Naive thymus-derived CD8-positive, alpha-beta T cell (primary cell): ENCODE measurements around the gene TTLL11. TPM values are rescaled to one million over a fixed set of nuclear protein-coding genes. Genes with fewer than 3 reads are reported as not detected.
"Not testable (repeated sequence)": the region's sequence is repeated elsewhere in the genome, so short reads cannot be mapped to it uniquely, and the experiment has no call there.

ENCODE experiments used
- ATAC-seq, 2 donors: fragments of 150-1000 bp; cut with Tn5 transposase in 1 of 2; sonication (Bioruptor Pico), chemical (Tn5 transposase) in 1 of 2; 1 replicate in 1 of 2; 2 replicates in 1 of 2; pipeline ENCODE4 v1.10.0; 2021; ENCODE audit warnings: mild to moderate bottlenecking in 2 of 2, moderate library complexity in 2 of 2
- POLR2A ChIA-PET: fragments of 350-600 bp; sonication (Branson Sonifier 250); formaldehyde crosslinking; loops from one replicate; lab custom pipeline; 2021; ENCODE audit warnings: antibody characterized with exemption; lab: Charles Lee
- DNase-seq, 10 donors: peaks; one replicate each; pipeline versions ENCODE4 v3.0.0 to v3.0.0-alpha.2; 2020 to 2022
- H3K27ac Mint-ChIP-seq, 10 donors: one replicate each; pipeline ENCODE4 v1.8.0; 2020 to 2022; ENCODE audit warnings: mild to moderate bottlenecking in 10 of 10, mixed read lengths in 10 of 10, moderate library complexity in 4 of 10, inconsistent platforms in 1 of 10
- H3K27me3 Mint-ChIP-seq, 5 donors: one replicate each; pipeline ENCODE4 v1.8.0; 2021 to 2022; ENCODE audit warnings: mixed read lengths in 5 of 5
- H3K36me3 Mint-ChIP-seq, 3 donors: one replicate each; pipeline ENCODE4 v1.8.0; 2020 to 2022; ENCODE audit warnings: mixed read lengths in 3 of 3, mild to moderate bottlenecking in 2 of 3, inconsistent platforms in 1 of 3
- H3K4me1 Mint-ChIP-seq, 4 donors: one replicate each; pipeline ENCODE4 v1.8.0; 2021 to 2022; ENCODE audit warnings: mixed read lengths in 4 of 4
- H3K4me3 Mint-ChIP-seq, 10 donors: one replicate each; pipeline ENCODE4 v1.8.0; 2020 to 2022; ENCODE audit warnings: mild to moderate bottlenecking in 10 of 10, mixed read lengths in 10 of 10, moderate library complexity in 6 of 10, inconsistent platforms in 1 of 10
- H3K9me3 Mint-ChIP-seq, 9 donors: one replicate each; pipeline ENCODE4 v1.8.0; 2020 to 2022; ENCODE audit warnings: mixed read lengths in 9 of 9, mild to moderate bottlenecking in 3 of 9, inconsistent platforms in 1 of 9, moderate library complexity in 1 of 9
- polyA plus RNA-seq, 3 donors: library from polyadenylated mRNA; unstranded; fragments of 300-500 nt; fragmentation: Illumina TruSeq; gene quantifications; one replicate each; pipeline ENCODE4 v1.2.3, GENCODE V29; 2021
- total RNA-seq, 8 experiments: library from RNA in 2 of 8; stranded (reverse) in 2 of 8; gene quantifications; one replicate each; pipeline ENCODE4 v1.2.3 and lab custom pipeline; 2021 to 2026

The TTLL11 gene
- total and polyA plus RNA-seq, 5 experiments from 2014 or later, result 2.6 to 6.9 (median 3.8) TPM

DNA sequence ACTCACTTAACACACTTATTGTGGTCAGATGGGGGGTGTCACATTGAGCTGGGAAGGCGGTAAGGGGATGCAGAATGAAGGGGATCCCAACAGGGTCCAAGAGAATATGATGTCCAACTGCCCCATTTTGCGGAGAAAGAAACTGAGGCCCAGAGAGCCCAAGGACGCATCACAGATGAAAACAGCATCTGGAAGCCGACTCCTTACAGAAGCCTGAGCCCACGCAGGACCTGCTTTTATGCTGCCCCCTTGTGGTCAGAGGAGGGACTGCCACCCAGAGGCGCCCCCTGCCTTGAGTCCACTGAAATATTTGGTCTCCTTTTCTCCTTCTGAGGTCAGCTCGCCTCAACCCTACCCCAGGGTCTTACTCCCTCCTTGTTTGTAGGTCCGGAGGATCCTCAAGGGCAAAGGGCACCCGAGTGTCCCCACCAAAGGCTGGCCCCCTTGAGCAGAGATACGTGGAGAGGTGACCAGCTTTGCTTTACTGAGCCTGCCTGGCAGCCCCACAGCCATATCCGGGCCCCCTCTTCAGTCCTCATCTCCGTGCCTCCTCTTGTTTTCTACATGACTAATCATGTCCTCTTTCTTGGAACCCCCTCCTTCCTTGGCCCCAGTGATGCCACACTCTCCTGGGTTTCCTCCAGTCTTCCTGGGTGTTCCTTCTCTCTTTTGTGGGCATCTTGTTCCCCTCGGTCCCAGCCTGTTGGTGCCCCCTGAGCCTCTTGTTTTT, 30.0 kb upstream of the TTLL11 start:
- Mint-ChIP-seq H3K27me3 (peaks cover 10 to 32% (median 22%) of the 10 kb centered on the region in 5 donors), H3K9me3 (no peaks in the 10 kb centered on the region), H3K27ac (no peak overlapping the region), H3K4me3 (no peak overlapping the region), H3K4me1 (peaks cover 9 to 33% (median 24%) of the 10 kb centered on the region in 4 donors), H3K36me3 (no peaks in the 10 kb centered on the region)
- ATAC-seq, result peak; percentile 52 to 63
- peak; percentile 47 to 83 (median 65) for DNase-seq
- POLR2A ChIA-PET, result interaction anchor here (0.6 kb wide), 1 partner anchor 228 kb away, joined by 4 read pairs; no protein-coding TSS in a partner anchor

DNA sequence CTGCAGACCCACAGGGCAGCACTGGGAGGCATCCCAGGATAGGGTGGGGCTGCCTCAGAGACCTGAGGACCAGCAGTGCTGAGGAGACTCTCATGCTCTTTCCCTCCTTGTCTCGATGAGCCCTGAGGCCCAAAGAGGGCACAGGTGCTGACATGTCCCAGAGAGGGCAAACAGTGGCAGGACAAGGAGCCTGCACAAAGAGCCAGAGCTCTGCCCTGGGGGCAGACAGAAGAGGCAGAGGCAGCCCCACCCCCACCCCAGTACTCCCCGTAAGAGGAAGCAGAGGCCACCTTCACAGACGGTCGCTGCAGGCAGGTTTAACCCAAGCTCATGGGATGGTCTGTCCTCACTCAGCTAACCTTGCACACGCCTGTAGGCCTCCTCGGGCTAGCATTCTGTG, 29.4 kb upstream of the TTLL11 start:
- ATAC-seq (no peak), DNase-seq (peak in 1 of 10 donors; percentile 55)
- Mint-ChIP-seq H3K27me3 (peaks cover 10 to 30% (median 22%) of the 10 kb centered on the region in 5 donors), H3K27ac (no peak overlapping the region), H3K4me3 (no peak overlapping the region), H3K36me3 (no peaks in the 10 kb centered on the region), H3K4me1 (peaks cover 9 to 28% (median 20%) of the 10 kb centered on the region in 4 donors), H3K9me3 (no peaks in the 10 kb centered on the region)
- POLR2A ChIA-PET, result interaction anchor here (0.6 kb wide), 1 partner anchor 229 kb away, joined by 4 read pairs; no protein-coding TSS in a partner anchor

DNA sequence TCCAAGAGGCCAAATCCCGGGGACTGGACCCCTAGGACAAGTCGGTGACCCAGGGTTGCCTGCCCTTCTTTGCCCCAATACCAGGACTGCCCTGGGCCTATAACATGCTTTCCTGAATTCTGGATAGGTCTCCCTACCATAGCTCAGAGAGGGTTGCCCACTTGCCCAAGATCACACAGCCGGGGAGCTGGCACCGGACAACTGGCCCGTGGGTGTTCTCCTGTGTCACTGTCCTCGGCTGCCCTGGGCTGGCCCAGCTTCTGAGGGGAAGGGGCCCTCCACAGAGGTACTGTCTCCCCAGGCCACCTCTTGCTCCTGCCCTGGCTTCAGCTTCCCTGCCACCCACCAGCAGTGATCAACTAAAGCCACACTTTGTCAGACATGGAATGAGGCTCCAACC, 28.8 kb upstream of the TTLL11 start:
- no peaks in the 10 kb centered on the region for H3K9me3 Mint-ChIP-seq
- DNase-seq (peak in 1 of 10 donors; percentile 59), ATAC-seq (no peak)
- no peaks in the 10 kb centered on the region for H3K36me3 Mint-ChIP-seq
- peaks cover 9 to 24% (median 17%) of the 10 kb centered on the region in 4 donors for H3K4me1 Mint-ChIP-seq
- H3K27ac Mint-ChIP-seq, result no peak overlapping the region
- H3K4me3 Mint-ChIP-seq, result no peak overlapping the region
- H3K27me3 Mint-ChIP-seq, result peaks cover 10 to 30% (median 22%) of the 10 kb centered on the region in 5 donors
- POLR2A ChIA-PET, result interaction anchor here (1.1 kb wide), 1 partner anchor 229 kb away, joined by 3 read pairs; no protein-coding TSS in a partner anchor

DNA sequence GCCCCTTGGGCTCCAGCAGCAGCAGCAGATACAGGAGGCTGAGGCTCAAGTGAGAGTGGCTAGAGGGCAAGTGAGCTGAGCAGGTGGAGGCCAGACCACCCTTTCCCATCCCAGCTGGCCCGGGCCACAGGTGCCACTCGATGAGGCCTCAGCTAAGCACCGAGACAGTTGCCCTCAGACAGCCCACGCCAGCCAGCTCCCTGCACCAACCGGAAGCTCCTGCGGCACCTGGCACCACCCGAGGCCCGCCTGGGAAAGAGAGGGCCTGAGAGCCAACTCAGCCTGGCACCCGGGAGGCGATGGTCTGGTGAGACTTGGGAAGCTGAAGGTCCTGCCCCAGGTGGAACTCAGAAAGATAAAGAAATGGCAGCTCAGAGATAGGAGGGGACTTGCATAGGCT, 28.3 kb upstream of the TTLL11 start:
- peaks cover 6 to 26% (median 20%) of the 10 kb centered on the region in 5 donors for H3K27me3 Mint-ChIP-seq
- no peak for ATAC-seq
- H3K4me1 Mint-ChIP-seq, result peaks cover 7 to 20% (median 14%) of the 10 kb centered on the region in 4 donors
- peak in 1 of 10 donors; percentile 30 for DNase-seq
- H3K36me3 Mint-ChIP-seq, result no peaks in the 10 kb centered on the region
- H3K9me3 Mint-ChIP-seq, result no peaks in the 10 kb centered on the region
- POLR2A ChIA-PET, result interaction anchor here (1.1 kb wide), 1 partner anchor 229 kb away, joined by 3 read pairs; no protein-coding TSS in a partner anchor
- H3K27ac Mint-ChIP-seq, result no peak overlapping the region
- no peak overlapping the region for H3K4me3 Mint-ChIP-seq

DNA sequence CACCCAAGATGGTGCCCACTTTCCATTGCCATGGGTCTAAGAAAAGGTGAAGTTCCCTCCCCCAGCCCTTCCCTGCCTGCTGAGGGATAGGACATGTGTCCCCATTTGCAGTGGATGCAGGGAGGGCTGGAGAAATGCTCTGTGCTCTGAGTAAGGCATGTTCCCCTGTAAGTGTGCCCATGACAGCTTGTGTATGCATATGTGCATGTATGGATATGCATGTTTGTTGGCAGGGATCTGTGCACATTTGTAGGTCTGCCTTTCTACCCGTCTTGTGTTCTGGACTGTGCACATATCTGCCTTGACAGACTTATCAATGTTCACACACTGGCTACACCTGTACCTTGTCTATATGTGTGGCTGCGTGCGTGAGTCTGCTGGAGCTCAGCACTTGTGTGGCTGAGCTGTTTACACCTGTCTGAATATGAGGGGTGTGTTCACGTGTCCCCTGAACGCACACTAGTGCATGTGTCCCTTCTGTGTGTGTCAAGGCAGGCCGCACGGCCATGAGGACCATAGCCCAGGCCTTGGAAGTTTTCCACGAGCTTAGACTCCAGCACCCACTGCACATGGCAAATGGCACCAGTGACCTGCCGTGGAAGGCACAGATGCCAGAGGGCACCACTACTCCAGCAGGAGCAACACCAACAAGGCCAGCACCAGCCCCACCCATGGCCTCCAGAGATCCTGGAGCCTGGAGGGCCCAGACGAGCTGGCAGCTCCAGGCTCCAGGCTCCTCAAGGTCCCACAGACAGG, 27.4 kb upstream of the TTLL11 start:
- Mint-ChIP-seq H3K4me3 (no peak overlapping the region), H3K27me3 (peaks cover 4 to 17% (median 16%) of the 10 kb centered on the region in 5 donors), H3K27ac (no peak overlapping the region), H3K4me1 (peaks cover 4 to 11% (median 8%) of the 10 kb centered on the region in 4 donors), H3K36me3 (no peaks in the 10 kb centered on the region), H3K9me3 (no peaks in the 10 kb centered on the region)
- no peak for ATAC-seq
- POLR2A ChIA-PET, result no interaction called here
- DNase-seq, result peak in 1 of 10 donors; percentile 38

DNA sequence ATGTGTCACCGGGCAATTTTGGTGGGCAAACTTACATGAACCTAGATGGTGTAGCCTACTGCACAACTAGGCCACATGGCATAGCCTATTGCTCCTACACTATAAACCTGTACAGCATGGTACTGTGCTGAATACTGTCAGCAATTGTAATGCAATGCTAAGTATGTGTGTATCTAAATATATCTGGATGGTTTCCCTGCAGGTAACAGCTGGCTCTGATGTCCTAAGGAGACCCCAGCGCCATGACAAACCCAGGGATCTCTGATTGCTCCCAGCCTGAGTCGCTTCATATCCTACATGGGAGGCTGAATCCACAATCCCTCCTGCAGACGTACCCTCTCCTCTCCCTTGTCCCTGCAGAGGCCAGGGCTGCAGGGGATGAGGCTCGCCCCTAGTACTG, 26.6 kb upstream of the TTLL11 start:
- peaks cover 0 to 16% (median 9%) of the 10 kb centered on the region in 5 donors for H3K27me3 Mint-ChIP-seq
- H3K36me3 Mint-ChIP-seq, result no peaks in the 10 kb centered on the region
- POLR2A ChIA-PET, result no interaction called here

DNA sequence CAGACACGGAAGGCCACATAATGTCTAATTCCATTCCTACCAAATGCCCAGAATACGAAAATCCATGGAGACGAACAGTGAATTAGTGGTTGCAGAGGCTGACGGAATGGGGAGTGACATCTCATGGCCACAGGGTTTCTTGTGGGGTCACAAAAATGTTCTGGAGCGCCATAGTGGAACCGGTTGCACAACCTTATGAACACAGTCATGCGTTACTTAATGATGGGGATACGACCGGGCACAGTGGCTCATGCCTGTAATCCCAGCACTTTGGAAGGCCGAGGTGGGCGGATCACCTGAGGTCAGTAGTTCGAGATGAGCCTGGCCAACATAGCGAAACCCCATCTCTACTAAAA, 26.0 kb upstream of the TTLL11 start:
- POLR2A ChIA-PET, result no interaction called here
- peak in 1 of 10 donors; percentile 4 for DNase-seq
- Mint-ChIP-seq H3K27ac (no peak overlapping the region), H3K27me3 (peaks cover 0 to 10% (median 3%) of the 10 kb centered on the region in 5 donors), H3K4me3 (no peak overlapping the region), H3K9me3 (no peaks in the 10 kb centered on the region), H3K36me3 (no peaks in the 10 kb centered on the region), H3K4me1 (peaks cover 0 to 4% (median 2%) of the 10 kb centered on the region in 4 donors)
- ATAC-seq, result no peak

More for the DNA sequence above, 26.6 kb upstream of the TTLL11 start:
- Mint-ChIP-seq H3K4me3 (no peak overlapping the region), H3K9me3 (no peaks in the 10 kb centered on the region), H3K27ac (no peak overlapping the region), H3K4me1 (peaks cover 0 to 4% (median 3%) of the 10 kb centered on the region in 4 donors)
- ATAC-seq, result no peak
- DNase-seq, result peak in 1 of 10 donors; percentile 48

DNA sequence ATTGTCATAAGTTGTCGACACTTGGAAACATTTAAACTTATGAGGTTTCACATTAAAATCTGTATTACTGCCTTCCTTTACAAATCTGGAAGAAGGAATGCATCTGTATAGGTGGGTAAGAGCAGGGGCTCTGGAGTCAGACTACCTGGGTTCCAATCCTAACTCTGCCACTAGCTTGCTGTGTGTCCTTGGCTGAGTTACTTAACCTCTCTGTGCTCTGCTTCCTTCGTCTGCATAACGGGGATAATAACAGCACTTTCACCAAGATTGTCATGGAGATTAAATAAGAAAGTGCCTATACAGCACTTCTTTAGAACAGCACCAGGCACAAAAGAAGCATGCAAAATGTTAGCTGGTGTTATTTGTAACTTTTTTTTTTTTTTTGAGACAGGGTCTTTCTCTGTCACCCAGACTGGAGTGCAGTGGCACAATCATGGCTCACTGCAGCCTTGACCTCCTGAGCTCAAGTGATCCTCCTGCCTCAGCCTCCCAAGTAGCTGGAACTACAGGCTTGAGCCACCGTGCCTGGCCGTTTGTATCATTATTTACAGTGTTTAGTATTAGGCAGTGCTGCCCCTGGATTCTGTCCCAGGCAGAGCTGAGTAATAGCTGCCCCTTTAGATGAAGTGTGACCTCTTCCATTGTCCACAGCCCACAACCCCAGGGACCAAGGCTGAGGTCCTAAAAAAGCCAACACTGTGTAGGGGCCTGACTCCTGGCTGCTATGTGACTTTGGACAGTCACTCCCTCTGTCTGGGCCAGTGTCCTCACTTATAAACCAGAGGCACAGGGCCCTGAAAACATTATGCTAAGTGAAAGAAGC, 25.4 kb upstream of the TTLL11 start:
- DNase-seq (peak in 1 of 10 donors; percentile 15), ATAC-seq (no peak)
- Mint-ChIP-seq H3K36me3 (no peaks in the 10 kb centered on the region), H3K27me3 (peaks cover 0 to 10% (median 3%) of the 10 kb centered on the region in 5 donors), H3K9me3 (no peaks in the 10 kb centered on the region), H3K4me3 (no peak overlapping the region), H3K4me1 (peaks cover 0 to 4% (median 2%) of the 10 kb centered on the region in 4 donors), H3K27ac (no peak overlapping the region)
- POLR2A ChIA-PET, result interaction anchor here (0.7 kb wide), 1 partner anchor 20 kb away, joined by 3 read pairs; no protein-coding TSS in a partner anchor

DNA sequence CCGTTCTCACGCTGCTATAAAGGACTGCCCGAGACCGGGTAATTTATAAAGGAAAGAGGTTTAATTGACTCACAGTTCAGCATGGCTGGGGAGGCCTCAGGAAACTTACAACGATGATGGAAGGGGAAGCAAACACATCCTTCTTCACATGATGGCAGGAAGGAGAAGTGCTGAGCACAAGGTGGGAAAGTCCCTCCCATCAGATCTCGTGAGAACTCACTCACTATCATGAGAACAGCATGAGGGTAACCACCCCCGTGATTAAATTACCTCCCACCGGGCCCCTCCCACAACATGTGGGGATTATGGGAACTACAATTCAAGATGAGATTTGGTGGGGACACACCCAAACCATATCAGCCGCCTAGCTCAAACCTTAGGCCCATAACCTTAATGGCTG, 24.1 kb upstream of the TTLL11 start:
- ATAC-seq, H3K27ac Mint-ChIP-seq, H3K9me3 Mint-ChIP-seq, H3K4me3 Mint-ChIP-seq, H3K4me1 Mint-ChIP-seq, H3K36me3 Mint-ChIP-seq, POLR2A ChIA-PET: not testable (repeated sequence)
- peak in 1 of 10 donors; percentile 22 for DNase-seq
- peaks cover 0 to 16% (median 3%) of the 10 kb centered on the region in 5 donors for H3K27me3 Mint-ChIP-seq

DNA sequence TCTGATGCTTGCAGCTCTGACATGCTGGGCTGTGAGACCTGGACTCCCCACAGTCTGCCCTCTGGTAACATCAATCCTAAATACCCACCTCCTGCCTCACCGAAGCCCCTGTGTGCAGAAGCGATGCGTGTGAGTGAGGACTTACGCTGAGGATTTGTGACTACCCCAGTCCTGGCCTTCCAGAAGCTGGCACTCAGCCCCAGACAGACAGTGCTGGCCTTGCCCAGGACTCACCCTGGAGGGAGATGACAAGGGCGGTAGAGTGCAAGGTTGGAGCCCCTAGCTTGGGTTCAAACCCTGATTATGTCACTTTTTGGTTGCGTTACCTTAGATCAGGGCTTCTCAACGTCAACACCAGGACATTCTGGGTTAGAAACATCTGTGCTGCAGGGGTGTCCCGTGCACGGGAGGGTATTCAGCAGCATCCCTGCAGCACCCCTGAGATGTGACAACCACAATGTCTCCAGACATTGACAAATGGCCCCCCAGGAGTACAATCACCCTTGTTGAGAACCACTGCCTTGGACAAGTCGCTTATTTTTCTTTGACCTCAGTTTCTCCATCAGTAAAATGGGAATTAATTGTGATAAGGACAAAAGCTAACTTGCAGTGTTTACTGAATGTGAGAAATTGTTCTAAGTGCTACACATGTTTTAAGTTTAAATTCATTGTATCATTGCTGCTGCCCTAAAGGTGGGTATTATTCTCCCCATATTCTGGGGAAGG, 23.5 kb upstream of the TTLL11 start:
- Mint-ChIP-seq H3K27me3 (peaks cover 0 to 18% (median 3%) of the 10 kb centered on the region in 5 donors), H3K4me3 (no peak overlapping the region), H3K36me3 (no peaks in the 10 kb centered on the region), H3K27ac (peak overlapping the region in 1 of 10 donors; percentile 18), H3K9me3 (no peaks in the 10 kb centered on the region), H3K4me1 (peaks cover 0 to 4% (median 0%) of the 10 kb centered on the region in 4 donors)
- POLR2A ChIA-PET, result no interaction called here
- DNase-seq (peak in 1 of 10 donors; percentile 54), ATAC-seq (no peak)

DNA sequence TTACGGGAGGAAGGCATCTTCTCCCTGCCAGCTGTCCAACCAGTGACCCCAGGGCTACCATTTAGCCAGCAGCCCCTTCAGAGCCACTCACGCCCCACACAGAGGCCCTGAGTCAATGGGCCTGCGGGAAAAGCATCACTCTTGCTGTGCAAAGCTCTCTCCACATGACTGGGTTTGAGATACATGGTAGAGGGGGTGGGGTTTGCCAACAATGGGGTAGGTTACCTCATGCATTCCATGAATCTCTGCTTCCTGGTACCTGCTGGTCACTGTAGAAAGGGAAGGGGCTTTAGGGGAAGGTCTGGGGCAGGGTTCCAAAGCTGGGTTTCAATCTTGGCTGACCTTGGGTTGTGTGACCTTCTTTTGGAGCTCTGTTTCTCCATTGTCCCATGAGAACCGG, 22.9 kb upstream of the TTLL11 start:
- H3K36me3 Mint-ChIP-seq, result no peaks in the 10 kb centered on the region
- H3K4me3 Mint-ChIP-seq, result no peak overlapping the region
- POLR2A ChIA-PET, result no interaction called here
- DNase-seq (peak in 1 of 10 donors; percentile 9), ATAC-seq (no peak)
- H3K4me1 Mint-ChIP-seq, result peaks cover 0 to 4% (median 0%) of the 10 kb centered on the region in 4 donors
- no peaks in the 10 kb centered on the region for H3K9me3 Mint-ChIP-seq
- H3K27me3 Mint-ChIP-seq, result peaks cover 0 to 18% (median 3%) of the 10 kb centered on the region in 5 donors
- peak overlapping the region in 1 of 10 donors; percentile 18 for H3K27ac Mint-ChIP-seq
